Mesendoderm (in vitro differentiated cells): Measurements from ENCODE around the gene LCN6.

Source experiments
- DNase-seq: peaks from one replicate; pipeline ENCODE4 v3.0.0; 2013
- H2AK5ac ChIP-seq: 2 replicates; pipeline ENCODE4 v1.6.1; 2013; ENCODE audit warnings: low read length, inconsistent platforms
- H2BK120ac ChIP-seq: 2 replicates; pipeline ENCODE4 v1.6.1; 2013; ENCODE audit warnings: low read depth, mild to moderate bottlenecking, low read length, moderate library complexity, mixed read lengths
- H2BK15ac ChIP-seq: replicated peaks from 2 replicates; pipeline ENCODE4 v1.6.1; 2013; ENCODE audit warnings: low read depth, mild to moderate bottlenecking, moderate library complexity
- H2BK5ac ChIP-seq: 2 replicates; pipeline ENCODE4 v1.6.1; 2013; ENCODE audit warnings: low read length, inconsistent platforms
- H3K18ac ChIP-seq: 2 replicates; pipeline ENCODE4 v1.6.1; 2013; ENCODE audit warnings: mild to moderate bottlenecking, low read length, mixed read lengths
- H3K23ac ChIP-seq: one replicate; pipeline ENCODE4 v1.6.1; 2013; ENCODE audit warnings: low read length
- H3K27ac ChIP-seq: 2 replicates; pipeline ENCODE4 v1.5.1; 2013; ENCODE audit warnings: low read depth, mild to moderate bottlenecking, inconsistent platforms, low read length, moderate library complexity
- H3K27me3 ChIP-seq: 2 replicates; pipeline ENCODE4 v1.6.1; 2013; ENCODE audit warnings: low read length, control low read depth, mild to moderate bottlenecking, inconsistent platforms; ENCODE audit not compliant: insufficient read depth, poor library complexity
- H3K36me3 ChIP-seq: 2 replicates; pipeline ENCODE4 v1.6.1; 2013; ENCODE audit warnings: low read length, inconsistent platforms; ENCODE audit not compliant: control insufficient read depth, insufficient read depth
- H3K4ac ChIP-seq: one replicate; pipeline ENCODE4 v1.6.1; 2013; ENCODE audit warnings: low read depth, mild to moderate bottlenecking, low read length, moderate library complexity
- H3K4me1 ChIP-seq: 2 replicates; pipeline ENCODE4 v1.6.1; 2013; ENCODE audit warnings: low read depth, low read length, inconsistent platforms; ENCODE audit not compliant: control insufficient read depth
- H3K4me2 ChIP-seq: 2 replicates; pipeline ENCODE4 v1.6.1; 2013; ENCODE audit warnings: low read length
- H3K4me3 ChIP-seq: 2 replicates; pipeline ENCODE4 v1.5.1; 2013; ENCODE audit warnings: mild to moderate bottlenecking, low read length
- H3K56ac ChIP-seq: one replicate; pipeline ENCODE4 v1.6.1; 2013; ENCODE audit warnings: low read length
- H3K79me1 ChIP-seq: 2 replicates; pipeline ENCODE4 v1.6.1; 2013; ENCODE audit warnings: low read length, inconsistent platforms
- H3K79me2 ChIP-seq: 2 replicates; pipeline ENCODE4 v1.6.1; 2013; ENCODE audit warnings: mild to moderate bottlenecking, low read length; ENCODE audit not compliant: control insufficient read depth, insufficient read depth
- H3K9ac ChIP-seq: 2 replicates; pipeline ENCODE4 v1.6.1; 2013; ENCODE audit warnings: low read length, inconsistent platforms
- H4K5ac ChIP-seq: one replicate; pipeline ENCODE4 v1.6.1; 2013; ENCODE audit warnings: low read length
- H4K8ac ChIP-seq: one replicate; pipeline ENCODE4 v1.6.1; 2013; ENCODE audit warnings: low read depth, mild to moderate bottlenecking, control low read depth, low read length, moderate library complexity
- WGBS: extraction: QIAGEN DNeasy Blood & Tissue Kit; methylation state at CpG from one replicate; pipeline ENCODE4 v1.1.7; 2013; ENCODE audit warnings: low lambda C conversion rate, missing lambda C conversion rate; ENCODE audit not compliant: insufficient coverage; ENCODE audit errors: extremely low coverage; 5-methylcytosine and 5-hydroxymethylcytosine counted together

LCN6 gene

DNA sequence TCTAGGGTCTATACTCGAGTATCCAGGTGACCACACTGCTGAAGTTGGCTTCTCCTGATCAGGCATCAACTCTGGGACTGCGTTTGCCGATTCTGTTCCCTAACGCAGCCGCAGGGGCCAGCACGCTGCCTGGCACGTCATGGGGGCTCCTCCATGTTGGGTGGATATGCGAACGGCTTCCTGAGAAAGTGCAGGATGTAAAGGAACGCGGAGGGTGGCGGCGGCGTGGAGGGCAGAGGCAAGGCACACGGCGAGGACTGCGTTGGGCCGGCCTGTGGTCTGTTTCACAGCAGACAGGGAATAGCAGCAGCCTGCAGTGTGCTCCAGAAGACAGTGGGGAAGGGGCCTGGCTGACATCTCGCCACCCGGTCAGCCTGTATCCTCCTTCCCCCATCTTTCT is 9.4 kb downstream of the LCN6 start:
- Histone ChIP-seq H3K79me2 (no peaks in the 10 kb centered on the region), H3K9ac (no peak overlapping the region), H2AK5ac (no peak overlapping the region), H2BK5ac (no peak overlapping the region), H3K18ac (no peak overlapping the region), H3K23ac (no peak overlapping the region), H3K27ac (no peak overlapping the region), H2BK15ac (no peak overlapping the region), H3K36me3 (no peaks in the 10 kb centered on the region), H3K4me1 (no peaks in the 10 kb centered on the region), H3K79me1 (no peaks in the 10 kb centered on the region), H3K56ac (no peak overlapping the region), H4K5ac (no peak overlapping the region), H3K27me3 (no peaks in the 10 kb centered on the region), H2BK120ac (no peak overlapping the region), H4K8ac (no peak overlapping the region), H3K4ac (no peak overlapping the region), H3K4me3 (no peak overlapping the region), H3K4me2 (no peak overlapping the region)
- no peak for DNase-seq
- no CpG with 5 or more reads among the region's 20 CpGs for WGBS

DNA sequence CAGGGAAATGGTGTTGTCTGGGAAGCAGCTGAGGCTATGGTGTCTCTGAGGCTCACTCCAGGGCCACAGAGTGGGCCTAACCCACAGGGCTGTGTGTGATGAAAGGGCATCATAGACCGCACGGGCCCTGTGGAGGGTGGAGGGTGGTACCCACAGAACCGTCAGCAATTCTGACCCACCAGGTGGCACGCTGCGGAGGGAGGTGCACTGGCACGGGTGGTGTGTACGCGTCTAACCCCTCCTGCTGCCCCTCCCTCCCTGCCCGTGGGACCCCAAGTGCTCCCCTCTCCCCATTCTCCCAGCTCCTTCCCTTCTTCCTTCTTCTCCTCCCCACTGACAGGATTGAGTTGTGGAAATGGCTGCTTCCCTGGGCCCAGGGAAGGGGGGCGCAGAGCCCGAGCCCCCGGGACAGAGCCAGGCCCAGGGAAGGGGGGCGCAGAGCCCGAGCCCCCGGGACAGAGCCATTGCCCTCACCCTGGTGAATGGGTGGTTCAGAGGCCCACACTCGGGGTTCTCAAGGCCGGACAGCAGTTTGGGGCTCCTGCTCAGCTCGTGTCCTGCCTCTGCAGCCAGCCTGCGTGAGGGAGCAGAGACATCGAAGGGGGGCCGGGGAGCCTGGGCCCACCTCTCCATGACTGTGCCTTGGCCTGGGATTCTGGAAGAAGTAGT is 12.4 kb downstream of the LCN6 start:
- H3K4me1 ChIP-seq, result no peaks in the 10 kb centered on the region
- H2BK120ac ChIP-seq, result no peak overlapping the region
- H4K8ac ChIP-seq, result no peak overlapping the region
- no peak overlapping the region for H3K23ac ChIP-seq
- DNase-seq, result no peak
- H3K56ac ChIP-seq, result no peak overlapping the region
- H3K79me2 ChIP-seq, result no peaks in the 10 kb centered on the region
- H3K27ac ChIP-seq, result no peak overlapping the region
- no peak overlapping the region for H4K5ac ChIP-seq
- H3K18ac ChIP-seq, result no peak overlapping the region
- no peak overlapping the region for H3K4me3 ChIP-seq
- WGBS, result no CpG with 5 or more reads among the region's 21 CpGs
- H3K79me1 ChIP-seq, result no peaks in the 10 kb centered on the region
- H3K9ac ChIP-seq, result no peak overlapping the region
- no peak overlapping the region for H2BK15ac ChIP-seq
- no peak overlapping the region for H3K4ac ChIP-seq
- H3K27me3 ChIP-seq, result no peaks in the 10 kb centered on the region
- H2BK5ac ChIP-seq, result no peak overlapping the region
- no peaks in the 10 kb centered on the region for H3K36me3 ChIP-seq
- no peak overlapping the region for H3K4me2 ChIP-seq
- H2AK5ac ChIP-seq, result no peak overlapping the region

DNA sequence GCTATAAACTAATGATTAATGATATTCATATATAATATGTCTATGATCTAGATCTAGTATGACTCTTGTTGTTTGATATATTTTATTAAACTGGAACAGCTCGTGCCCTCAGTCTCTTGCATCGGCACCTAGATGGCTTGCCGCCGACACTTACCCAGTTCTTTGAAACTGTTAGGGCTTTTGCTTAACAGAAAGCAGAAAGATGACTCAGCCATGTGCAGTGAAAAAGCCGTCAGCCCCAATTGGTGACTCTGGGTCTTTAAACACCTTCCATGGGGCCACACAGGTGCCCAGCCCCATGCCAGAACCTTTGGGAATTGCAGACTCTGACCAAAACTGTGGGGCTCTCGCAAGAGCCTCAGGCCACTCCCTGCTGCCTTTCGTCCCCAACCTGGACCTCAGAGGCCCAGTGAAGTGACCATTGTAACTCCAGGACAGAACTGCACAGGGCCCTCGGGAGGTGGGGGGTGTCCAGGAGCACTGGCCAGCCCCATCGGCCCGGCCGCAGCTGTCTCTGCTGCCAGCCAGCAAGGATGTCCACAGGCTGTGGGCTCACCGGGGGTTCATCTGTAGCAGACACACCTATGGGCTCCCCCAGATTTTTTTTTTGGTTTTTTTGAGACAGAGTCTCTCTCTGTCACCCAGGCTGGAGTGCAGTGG is 13.4 kb downstream of the LCN6 start:
- no peak overlapping the region for H3K4me2 ChIP-seq
- DNase-seq, result no peak
- H2AK5ac ChIP-seq, result no peak overlapping the region
- H3K9ac ChIP-seq, result no peak overlapping the region
- H3K79me2 ChIP-seq, result peaks cover 4% of the 10 kb centered on the region
- no peak overlapping the region for H4K8ac ChIP-seq
- H2BK5ac ChIP-seq, result no peak overlapping the region
- no peak overlapping the region for H3K56ac ChIP-seq
- no peak overlapping the region for H3K4me3 ChIP-seq
- H3K4ac ChIP-seq, result no peak overlapping the region
- no peak overlapping the region for H2BK15ac ChIP-seq
- no peaks in the 10 kb centered on the region for H3K4me1 ChIP-seq
- H3K36me3 ChIP-seq, result no peaks in the 10 kb centered on the region
- no peak overlapping the region for H4K5ac ChIP-seq
- H2BK120ac ChIP-seq, result no peak overlapping the region
- peaks cover 3% of the 10 kb centered on the region for H3K79me1 ChIP-seq
- H3K27me3 ChIP-seq, result no peaks in the 10 kb centered on the region
- no peak overlapping the region for H3K23ac ChIP-seq
- H3K27ac ChIP-seq, result no peak overlapping the region
- WGBS, result no CpG with 5 or more reads among the region's 12 CpGs
- H3K18ac ChIP-seq, result no peak overlapping the region

DNA sequence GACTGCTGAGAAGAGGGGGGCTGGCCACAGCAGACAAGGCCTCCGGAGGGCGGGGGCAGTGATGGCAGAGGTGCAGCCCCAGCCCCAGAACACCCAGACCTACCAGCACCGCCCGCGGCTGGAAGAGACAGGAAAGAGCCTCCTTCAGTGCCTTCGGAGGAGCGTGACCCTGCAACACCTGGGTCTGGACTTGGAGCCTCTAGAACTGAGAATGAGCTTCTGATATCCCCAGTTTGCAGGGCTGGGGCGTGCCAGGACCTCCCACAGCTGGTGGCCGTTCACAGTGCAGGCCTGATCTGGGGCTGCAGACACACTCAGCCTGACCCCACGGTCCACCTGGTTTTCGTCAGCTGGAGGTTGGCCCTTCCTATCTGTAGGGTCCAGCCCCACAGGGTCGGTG is 14.7 kb downstream of the LCN6 start:
- Histone ChIP-seq H2AK5ac (no peak overlapping the region), H2BK15ac (no peak overlapping the region), H3K4ac (no peak overlapping the region), H2BK120ac (no peak overlapping the region), H3K4me3 (no peak overlapping the region), H2BK5ac (no peak overlapping the region), H3K23ac (no peak overlapping the region), H3K79me1 (peaks cover 13% of the 10 kb centered on the region), H3K36me3 (no peaks in the 10 kb centered on the region), H3K9ac (no peak overlapping the region), H3K18ac (no peak overlapping the region), H3K56ac (no peak overlapping the region), H3K27ac (no peak overlapping the region), H4K5ac (no peak overlapping the region), H3K4me2 (no peak overlapping the region), H4K8ac (no peak overlapping the region), H3K79me2 (peaks cover 11% of the 10 kb centered on the region), H3K27me3 (no peaks in the 10 kb centered on the region), H3K4me1 (peaks cover 3% of the 10 kb centered on the region)
- WGBS, result no CpG with 5 or more reads among the region's 12 CpGs
- DNase-seq, result no peak

DNA sequence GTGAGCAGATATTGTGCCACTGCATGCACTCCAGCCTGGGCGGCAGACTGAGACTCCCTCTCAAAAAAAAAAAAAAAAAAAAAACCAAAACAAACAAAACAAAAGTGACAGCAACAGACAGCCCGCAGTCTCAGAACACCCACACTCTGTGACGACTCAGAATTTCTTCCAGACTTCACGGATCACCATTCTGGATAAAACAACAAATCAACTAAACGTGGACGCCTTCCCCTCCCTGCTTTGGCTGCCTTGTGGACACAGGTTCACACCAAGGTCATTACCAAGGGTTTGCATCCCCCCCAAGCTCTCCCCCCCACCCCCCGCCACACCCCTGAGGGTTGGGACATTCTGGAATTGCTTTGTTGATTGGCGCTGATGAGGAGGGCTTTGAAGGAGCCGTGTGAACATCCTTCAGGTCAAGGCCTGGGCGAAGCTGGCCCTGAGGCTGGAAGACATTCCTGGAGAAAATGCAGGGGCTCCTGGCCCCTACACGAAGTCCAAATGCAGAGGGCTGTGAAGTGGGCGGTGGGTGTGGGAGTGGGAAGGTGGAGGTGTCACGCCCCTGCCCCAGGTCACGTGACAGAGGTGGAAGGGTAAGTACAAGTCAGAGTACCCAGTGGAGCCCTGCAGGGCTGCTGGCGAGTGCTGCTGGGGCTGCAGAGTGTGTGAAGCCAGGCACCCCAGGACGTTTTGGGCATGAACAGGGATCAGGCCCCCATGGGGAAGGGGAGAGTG is 15.7 kb downstream of the LCN6 start:
- Histone ChIP-seq H3K36me3 (no peaks in the 10 kb centered on the region), H3K4me3 (no peak overlapping the region), H4K5ac (no peak overlapping the region), H3K27ac (no peak overlapping the region), H3K27me3 (no peaks in the 10 kb centered on the region), H3K4ac (no peak overlapping the region), H4K8ac (no peak overlapping the region), H2BK120ac (no peak overlapping the region), H3K4me1 (peaks cover 3% of the 10 kb centered on the region), H3K79me2 (peaks cover 14% of the 10 kb centered on the region), H2BK15ac (no peak overlapping the region), H2BK5ac (no peak overlapping the region), H3K18ac (no peak overlapping the region), H3K4me2 (no peak overlapping the region), H3K9ac (no peak overlapping the region), H3K23ac (no peak overlapping the region), H3K79me1 (peaks cover 13% of the 10 kb centered on the region), H2AK5ac (no peak overlapping the region), H3K56ac (no peak overlapping the region)
- DNase-seq, result no peak
- WGBS, result no CpG with 5 or more reads among the region's 16 CpGs
